Endometrium (tissue), 2 donors: Measurements from ENCODE around the gene MEN1.

ENCODE experiments used
- FAIRE-seq: peaks from 2 replicates; lab custom pipeline; 2012; peaks lifted over from hg19 to GRCh38; lab: Jason Lieb, UNC
- donor health status: control.
- donor health status: control.

MEN1 gene

DNA sequence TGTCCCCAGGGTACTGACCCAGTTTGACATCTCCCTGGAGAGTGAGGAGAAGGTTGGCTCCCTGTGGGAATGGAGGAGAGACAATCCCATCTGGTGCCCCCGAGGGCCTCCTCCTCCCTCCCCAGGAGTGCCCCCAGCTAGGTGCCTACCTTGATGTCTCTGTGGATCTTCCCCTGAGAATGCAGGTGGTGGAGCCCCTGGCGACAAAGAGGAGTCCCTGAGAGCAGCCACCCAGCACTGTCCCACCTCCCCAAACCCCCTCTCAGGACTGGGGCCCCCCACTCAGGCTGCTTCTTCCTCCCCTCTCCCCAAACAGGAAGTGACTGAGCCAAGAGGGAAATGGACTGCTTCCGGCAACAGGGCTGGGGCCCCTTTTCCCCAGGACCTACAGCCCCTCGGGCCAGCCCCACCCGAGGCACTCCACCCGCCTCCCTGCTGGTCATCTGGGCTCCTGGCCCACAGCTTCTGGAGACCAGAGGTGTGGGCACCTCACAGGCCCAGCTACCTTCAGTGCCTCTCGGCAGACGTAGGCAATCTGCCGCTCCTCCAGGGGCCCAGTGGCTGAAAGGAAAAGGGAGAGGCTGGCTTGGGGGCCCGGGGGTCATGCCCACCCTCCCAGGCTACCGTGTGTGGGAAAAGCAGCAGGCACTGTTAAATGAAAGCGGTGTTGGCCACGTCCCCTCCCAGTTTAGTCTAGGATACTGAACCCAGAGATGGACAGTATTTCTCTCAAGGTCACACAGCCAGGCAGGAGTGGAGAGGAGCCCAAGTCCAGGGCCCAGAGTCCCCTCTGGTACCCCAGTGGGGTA lies 8.6 kb downstream of the MEN1 start:
- no peak for FAIRE-seq

DNA sequence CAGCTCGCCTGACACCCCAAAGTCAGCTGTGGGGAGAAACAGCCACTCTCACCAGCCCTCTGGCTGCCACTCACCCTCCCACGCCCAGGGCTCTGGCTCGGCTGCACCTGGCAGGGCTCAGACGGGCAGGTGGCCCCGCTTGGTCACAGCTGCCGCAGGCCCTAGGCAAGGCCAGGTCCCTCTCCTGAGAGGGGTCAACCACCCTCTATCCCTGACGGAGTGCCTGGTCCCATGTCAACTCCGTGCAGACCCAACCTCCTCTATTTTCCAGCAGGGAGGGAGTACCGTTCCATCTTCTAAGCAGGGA lies 9.2 kb downstream of the MEN1 start:
- FAIRE-seq: no peak

DNA sequence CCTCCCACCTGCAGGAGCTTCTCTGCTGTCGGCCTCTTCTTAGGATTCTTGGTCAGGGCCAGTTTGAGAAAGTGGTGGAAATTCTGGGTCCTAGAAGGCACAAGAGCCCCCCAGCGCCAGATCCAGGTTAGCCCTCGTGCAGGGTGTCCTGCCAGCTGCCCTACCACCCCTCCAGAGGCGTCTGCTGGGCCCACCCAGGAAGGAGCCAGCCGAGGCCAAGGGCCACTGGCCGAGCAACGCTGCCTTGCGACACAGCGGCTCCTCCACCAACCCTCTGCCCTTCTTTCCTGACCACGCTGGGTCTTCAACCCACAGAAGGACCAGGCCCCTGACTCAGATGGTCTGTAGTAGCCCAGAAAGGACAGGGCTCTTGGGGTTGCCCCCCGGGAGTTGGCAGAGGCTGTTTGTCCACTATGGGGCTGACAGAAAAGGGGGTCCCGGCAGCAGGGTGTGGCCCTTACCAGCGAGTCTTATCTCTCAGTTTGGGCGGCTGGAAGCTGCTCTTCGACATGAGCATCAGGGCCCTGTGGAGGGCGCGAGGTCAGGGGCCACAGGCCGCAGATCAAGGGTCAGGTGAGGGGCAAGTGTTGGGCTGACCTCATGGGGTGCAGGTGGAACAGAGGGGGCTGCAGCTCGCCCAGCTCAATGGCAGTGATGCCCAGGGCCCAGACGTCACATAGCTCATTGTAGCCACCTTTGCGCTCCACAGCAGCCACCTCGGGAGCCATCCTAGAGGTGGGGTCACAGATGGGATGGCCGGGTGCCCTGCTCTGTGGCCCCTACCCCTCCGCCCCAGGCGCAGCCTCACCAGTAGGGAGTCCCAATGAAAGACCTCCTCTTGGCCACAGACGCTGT lies 9.8 kb downstream of the MEN1 start:
- no peak for FAIRE-seq

DNA sequence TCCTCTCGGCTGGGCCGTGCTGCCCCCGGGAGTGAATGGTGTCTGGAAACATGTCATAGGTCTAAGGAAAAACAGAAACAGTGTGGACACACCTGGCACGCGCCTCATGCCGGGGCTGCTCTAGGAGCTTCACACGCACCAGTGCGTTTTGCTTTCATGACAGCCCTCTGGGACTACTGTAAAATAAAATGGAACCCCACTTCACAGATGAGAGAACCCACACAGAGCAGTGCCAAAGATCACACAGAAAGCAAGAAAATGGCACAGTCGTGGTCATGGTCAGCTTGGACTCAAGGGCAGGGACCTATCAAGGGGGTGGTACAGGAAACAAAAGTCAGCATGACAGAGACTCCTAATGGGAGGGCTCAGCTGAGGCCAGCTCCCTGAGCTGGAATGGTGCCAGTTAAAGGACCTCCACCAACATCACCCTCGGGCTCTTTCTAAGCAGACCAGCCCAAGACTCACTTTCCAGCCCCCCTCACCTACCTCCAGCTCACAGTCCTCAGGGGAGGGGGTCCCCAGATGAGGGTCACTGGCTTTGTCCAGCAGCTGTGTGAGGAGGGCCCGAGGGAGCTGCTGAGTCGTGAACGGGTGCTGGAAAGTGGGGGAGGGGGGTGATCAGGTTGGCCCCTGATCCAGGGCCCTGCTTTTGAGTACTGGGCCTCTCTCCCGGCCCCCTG lies 10.6 kb downstream of the MEN1 start:
- no peak for FAIRE-seq

DNA sequence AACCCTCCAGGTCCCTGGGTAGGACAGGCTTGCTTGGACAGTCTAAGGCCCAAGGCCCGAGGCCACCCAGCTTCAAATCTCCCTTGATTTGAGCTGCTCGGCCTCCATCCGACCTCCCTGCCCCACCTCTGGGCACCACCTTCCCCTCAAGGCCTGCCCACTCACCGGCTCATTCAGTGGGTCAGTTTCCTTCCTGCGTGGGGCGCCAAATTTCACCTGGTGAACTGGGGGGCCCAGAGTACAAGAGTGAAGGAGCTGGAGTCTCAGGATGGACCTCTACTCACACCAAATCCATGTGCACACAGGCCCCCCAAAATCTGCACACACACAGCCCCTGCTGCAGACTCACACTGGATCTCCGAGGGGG lies 11.1 kb downstream of the MEN1 start:
- FAIRE-seq: no peak

DNA sequence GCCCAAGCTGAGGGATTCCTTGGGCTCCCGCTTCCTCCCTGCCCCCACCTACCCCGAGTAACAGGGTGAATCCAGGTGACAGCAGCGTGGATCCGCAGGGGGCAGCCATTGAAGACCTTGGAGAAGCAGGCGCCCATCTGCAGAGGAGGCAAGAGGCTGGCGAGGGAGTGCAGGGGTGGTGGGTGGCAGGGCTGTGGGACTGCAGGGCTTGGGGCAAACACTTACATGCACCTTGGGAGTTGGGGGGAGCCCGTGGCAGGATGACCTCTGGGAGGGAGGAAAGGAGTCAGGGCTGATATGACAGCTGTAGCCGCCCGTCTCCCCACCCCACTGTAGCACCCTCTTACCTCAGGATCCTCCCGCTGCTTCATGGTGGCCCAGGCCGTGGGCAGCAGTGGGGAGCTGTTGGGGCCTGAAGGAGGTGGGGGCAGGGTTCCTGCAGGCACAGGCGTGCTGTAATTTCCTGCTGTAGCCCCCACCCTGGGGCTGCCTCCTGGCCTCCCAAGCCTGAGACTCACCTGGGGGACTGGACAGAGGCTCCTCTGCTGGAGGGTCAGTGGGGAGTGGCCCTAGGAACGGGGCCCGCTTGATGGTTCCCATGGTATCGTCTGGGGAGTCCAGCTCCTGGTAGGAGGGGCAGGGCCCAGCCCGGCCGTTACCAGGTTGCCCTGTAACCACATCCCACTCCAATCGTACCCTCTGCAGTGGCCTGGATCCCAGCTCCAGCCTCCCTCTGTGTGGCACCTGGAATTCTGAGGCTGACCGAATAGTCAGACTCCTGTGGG lies 13.4 kb downstream of the MEN1 start:
- FAIRE-seq: no peak

DNA sequence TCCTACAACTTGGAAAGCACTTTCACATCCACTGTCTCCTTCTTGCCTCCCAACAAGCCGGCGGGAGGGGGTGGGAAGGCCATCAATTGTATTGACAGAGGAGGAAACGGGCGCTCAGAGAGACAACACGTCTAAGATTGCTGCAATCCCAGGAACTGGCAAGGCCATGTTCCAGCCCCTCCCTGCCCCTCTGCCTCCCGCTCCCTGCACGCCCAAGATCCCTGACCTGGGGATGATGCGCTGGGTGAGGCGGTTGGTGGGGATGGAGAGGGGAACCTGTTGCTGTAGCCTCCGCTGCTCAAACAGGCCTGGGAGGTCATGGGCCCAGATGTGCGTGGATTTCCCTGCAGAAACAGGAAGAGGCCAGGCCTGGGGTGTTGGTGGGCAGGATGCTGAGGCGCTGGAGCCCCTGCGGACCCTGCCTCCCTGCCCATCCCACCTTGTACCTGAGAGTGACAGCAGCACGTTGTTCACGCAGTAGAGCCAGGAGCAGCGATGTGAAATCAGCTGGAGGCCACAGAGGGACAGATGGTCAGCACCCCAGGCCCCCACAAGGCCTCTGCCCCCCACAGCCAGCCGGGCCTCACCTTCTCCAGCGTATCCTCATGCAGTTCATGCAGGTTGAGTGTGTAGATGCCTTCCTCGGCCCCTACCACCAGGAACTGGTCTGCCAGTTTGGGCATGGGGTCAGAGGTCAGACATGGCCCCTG lies 14.1 kb downstream of the MEN1 start:
- no peak for FAIRE-seq

DNA sequence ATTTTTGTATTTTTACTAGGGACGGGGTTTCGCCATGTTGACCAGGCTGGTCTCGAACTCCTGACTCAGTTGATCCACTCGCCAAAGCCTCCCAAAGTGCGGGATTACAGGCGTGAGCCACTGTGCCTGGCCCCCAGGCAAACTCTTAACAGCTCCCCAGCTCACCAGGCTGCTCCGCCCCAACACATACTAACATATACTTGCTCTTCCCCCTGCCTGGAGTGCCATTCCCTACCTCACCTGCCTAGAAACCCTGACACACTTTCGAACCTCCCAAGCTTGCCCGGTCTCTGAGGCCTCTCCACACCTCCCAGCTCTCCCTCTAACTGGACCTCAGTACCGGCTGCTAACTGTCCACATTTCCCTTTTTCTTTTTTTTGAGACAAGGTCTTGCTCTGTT lies 15.8 kb downstream of the MEN1 start:
- FAIRE-seq: no peak

DNA sequence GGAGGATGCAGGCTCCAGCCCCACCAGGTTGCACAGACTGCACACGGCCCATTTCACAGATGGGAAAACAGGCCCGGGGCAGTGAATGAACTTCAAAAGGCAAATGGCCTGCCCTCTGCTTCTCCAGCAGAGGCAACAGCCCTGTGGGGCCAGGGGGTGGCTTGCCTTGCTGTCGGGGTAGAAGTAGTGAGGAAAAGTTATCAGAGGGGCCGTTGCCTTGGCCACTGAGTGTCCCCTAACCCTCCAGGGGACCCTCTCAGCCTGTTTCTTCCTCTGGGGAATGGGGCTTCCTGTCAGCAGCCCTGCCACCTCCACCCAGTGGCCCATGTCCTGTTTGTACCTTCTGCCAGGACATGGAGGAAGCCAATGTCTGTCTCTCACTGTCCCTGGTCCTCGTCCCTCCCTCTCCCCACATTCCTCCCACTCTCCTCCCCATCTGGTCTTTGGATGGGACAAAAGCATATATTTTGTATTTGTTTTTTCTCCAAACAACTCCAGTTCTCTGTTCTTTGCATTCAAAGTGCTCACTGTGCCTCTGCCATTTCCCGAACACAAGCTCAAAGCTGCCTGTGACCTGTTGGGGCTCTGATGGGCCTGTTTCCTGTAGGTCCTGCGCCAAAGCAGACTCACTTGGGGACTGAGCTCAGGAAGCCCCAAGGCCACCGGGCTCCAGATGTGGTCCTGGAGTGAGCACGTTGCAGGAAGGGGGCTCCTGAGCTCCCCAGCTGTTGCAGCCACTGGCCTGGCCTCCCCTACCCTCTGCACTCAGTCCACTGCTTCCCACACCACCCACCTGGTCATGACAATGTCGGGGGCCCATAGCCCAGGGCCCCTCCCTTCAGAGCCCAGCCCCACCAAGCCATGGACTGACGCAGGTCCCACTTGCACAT lies 16.8 kb downstream of the MEN1 start:
- no peak for FAIRE-seq

DNA sequence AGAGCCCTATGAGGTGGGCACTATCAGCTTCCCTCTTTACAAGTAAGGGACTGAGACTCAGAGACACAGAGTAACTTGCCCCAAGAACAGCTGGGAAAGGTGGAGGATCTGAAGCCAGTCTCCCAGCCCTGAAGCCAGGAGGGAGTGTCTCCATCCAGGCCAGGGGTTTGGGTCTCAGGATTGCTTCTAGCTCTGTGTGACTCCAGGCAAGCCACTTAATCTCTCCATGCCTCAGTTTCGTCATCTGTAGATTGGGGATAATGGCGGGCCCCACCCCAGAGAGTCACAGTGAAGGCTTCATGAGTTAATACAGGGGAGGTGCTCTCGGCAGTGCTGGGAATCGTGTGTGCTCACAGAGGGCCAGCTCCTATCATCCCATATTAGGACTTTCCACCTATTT lies 17.9 kb downstream of the MEN1 start:
- FAIRE-seq: no peak

DNA sequence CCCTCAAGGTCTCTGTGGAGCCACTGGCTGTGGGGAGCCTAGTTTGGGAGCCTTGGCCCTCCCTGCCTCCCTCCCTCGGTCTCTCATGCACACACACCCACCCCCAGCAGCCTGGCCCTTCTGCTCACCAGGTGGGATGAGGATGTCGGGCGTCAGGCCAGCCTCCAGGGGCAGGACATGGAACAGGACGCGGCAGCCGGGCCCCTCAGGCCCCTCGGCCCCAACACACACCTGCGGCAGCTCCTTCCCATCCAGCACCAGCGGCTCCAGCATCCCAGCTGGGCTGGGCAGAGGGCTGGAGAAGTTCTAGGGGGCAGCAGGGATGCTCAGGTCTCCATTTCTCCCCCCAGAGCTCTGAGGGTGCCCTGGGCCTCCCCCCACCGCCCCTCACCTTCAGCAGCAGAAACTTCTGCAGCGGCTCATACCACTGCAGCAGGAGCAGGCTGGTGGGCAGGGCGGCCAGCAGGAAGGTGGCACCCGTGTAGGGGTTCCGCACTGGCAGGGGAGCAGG lies 18.5 kb downstream of the MEN1 start:
- no peak for FAIRE-seq

DNA sequence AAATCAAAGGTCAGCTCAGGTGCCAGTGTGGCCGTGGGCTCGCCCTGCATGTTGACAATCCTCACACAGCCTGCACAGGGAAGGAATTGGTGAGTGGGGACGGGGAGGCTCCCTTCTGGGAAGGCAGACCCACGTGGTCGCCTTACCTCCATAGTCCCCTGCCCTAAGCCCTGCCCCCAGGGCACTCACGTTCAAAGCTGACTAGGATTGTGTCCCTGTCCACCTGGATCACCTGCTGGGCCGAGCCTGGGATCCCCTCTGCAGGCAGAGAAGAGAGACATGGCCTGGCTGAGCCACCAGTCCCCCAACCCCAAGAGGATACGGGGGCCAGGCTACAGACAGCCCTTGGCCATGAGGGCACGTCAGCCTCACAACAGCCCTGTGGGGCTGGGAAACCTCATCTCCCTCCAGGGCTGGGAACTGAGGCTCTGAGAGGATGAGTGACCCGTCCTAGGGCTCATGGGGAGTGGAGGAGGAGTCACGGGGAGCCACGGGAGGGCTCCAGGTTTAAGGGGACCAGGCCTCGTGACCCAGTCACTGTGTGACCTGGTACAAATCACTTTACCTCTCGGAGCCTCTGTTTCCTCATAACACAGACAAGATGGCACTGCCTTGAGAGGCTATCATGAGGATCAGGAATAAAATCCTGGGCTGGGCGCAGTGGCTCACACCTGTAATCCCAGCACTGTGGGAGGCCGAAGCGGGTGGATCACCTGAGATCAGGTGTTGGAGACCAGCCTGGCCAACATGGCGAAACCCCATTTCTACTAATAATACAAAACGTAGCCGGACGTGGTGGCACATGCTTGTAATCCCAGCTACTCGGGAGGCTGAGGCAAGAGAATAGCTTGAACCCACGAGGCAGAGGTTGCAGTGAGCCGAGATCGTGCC lies 19.9 kb downstream of the MEN1 start:
- no peak for FAIRE-seq

DNA sequence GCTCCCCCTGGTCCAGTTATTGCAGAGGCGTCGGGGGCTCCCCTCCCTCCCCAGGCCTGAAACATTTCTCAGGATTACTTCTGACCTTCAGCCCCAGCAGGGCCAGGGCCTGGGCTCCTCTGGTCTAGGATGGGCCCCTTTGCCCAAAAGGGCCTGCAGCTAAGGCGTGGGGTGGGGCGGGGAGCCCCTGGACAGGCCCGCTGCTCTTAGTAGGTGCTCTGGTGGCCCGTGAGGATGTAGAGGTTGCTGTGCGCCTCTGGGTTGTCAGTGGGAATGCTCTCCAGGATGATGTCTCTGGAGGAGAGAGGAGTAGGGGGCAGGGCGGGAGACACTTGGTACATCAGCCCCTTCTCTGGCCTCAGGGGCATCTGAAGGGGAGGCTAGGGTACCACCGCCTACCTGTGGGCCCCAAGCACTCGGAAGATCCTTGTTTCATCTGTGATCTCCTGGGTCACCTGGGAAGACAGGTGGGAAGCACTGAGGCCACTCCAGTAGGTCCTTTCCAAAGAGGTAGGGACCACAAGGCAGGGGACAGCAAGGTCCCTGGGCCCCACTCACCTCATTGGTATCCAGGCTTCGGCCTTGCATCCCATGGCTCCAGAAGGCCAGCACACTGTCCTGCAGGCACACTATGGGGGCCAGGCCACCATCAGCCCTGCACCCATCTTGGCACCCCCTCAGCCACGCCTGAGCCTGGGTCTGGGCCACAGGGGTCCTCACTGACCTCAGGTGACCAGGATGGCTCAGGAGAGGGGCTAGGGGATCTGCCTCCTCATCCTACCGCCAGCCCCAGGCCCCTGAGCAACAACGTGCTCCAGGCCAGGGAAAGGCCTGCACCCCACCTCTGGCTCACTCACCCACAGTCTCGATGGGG lies 20.8 kb downstream of the MEN1 start:
- FAIRE-seq: no peak

DNA sequence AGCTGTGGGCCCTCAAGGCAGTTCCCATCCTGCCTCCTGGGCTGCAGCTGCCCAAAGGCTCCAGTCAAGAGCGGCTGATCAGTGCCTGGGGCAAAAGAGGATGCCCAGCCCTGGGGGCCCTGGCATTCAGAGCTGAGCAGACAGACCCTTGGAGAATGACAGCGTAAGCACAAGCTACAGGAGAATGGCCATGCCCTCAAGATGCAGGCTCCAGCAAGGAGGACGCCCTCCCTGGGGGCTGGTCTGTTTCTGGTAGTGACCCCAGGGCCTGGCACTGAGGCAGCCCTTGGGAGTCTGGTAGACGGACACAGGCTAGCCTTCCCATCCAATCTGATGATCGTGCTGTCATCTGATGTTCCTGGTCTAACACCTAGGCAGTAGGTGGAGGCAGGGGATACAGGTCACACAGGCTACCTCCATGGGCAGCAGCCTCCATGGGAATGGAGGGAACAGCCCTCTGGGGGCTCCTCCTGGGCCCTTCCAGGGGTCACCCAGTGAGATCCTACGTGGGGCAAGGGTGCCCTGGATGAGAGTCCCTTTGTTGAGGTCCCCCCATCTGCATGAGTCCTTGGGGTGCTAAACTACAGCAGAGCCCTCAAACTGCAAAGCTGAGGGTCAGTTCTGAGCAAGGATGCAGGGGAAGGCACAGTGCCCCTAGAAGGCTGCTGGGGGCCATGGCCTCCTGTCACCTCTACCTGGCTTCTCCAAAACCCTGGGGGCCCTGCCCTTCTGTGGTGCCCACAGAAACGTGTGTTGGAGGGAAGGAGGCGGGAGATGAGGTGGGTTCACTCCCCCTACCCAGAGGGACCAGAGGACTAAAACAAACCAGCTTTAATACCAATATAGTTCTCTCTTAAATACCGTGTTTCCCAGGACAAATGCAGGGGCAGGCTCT lies 21.8 kb downstream of the MEN1 start:
- FAIRE-seq: no peak

DNA sequence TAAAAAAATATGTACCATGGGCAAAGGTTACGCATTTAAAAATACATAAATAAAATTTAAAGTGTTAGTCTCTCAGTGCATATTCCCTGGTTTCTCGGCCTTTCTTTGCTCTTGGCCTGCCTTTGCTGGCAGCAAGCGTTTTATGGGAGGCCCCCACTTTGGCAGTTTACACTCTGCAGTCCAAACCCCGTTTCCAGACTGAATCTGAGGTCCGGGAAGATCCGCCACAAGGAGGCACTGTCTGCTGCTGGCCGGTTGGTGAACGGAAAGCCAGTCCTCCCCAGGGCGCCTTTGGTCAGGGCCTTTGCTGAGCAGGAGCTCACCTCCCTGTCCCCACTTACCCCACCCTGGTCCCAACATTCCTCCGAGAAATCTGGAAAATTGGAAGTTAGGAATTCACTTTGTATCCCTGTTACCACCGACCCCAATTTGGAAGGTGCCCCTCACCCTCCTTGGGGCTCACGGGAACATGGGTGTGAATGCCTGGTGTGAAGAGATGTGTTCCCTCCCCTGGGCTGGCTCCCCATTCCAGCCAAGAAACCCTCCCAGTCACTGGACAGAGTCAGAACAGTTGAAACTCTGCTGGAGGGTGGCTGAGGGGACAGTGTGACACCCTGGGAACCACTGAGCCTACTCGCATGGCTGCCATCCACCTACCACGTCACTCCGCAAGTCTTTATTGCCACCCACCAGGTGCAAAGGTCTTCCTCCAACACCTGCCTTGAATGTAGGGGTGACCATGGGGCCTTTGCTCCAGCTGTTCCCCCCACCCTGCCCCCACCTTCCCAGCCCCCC lies 22.6 kb downstream of the MEN1 start:
- no peak for FAIRE-seq

DNA sequence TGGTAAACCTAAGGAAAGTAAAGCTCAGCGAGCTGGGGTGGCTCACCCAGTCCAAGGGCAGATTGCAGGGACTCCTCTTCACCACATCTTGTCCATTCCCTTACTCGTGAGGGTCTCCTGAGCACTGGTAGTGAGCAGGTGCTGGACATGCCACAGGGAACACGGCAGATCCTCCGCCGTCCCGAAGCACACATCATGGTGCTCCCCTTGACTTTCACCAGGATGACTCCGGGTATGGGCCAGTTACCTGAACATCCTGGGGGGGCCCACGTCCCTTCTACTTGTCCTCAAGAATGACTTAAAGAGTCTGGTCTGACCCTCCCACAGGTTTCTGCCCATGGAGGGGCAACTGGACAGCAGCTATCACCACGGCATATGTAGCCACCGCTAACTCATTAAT lies 24.0 kb downstream of the MEN1 start:
- no peak for FAIRE-seq
